HepG2 (cell line): ENCODE results near the gene C16orf87. TPM values are rescaled to one million over a fixed set of nuclear protein-coding genes. Genes with fewer than 3 reads are reported as not detected.

ENCODE experiments used
- CSRNP1 ChIP-seq: sonication (generic); formaldehyde crosslinking; IDR thresholded peaks from 2 replicates; pipeline ENCODE4 v1.8.1; 2023; ENCODE audit warnings: mild to moderate bottlenecking, missing genetic modification reagents
- EED ChIP-seq: sonication (generic); formaldehyde crosslinking; IDR thresholded peaks from 2 replicates; pipeline ENCODE4 v1.5.0; 2020; ENCODE audit warnings: mild to moderate bottlenecking, missing genetic modification reagents
- FOSL2 ChIP-seq: sonication (generic); formaldehyde crosslinking; IDR thresholded peaks from 2 replicates; pipeline ENCODE4 v1.4.0; 2020; ENCODE audit warnings: missing genetic modification reagents
- IRX3 ChIP-seq: sonication (generic); formaldehyde crosslinking; IDR thresholded peaks from 2 replicates; pipeline ENCODE4 v1.8.1; 2023; ENCODE audit warnings: mild to moderate bottlenecking, low read depth, missing genetic modification reagents, borderline replicate concordance
- KLF16 ChIP-seq, 2 experiments: sonication (generic) in 1 of 2; formaldehyde crosslinking in 1 of 2; IDR thresholded peaks; 2 replicates each; pipeline versions ENCODE4 v1.6.1 to v1.8.0; 2016 to 2023; ENCODE audit warnings: missing genetic modification reagents in 2 of 2, missing compliant biosample characterization in 1 of 2
- MAZ ChIP-seq, 2 experiments: sonication (generic) in 1 of 2; formaldehyde crosslinking in 1 of 2; IDR thresholded peaks; 2 replicates each; pipeline versions ENCODE4 v1.5.0 to v1.6.1; 2012 to 2020; ENCODE audit warnings: low read depth in 2 of 2, mild to moderate bottlenecking in 2 of 2, borderline replicate concordance in 1 of 2, improper control_type of control experiment in 1 of 2, low read length in 1 of 2, missing genetic modification reagents in 1 of 2, moderate library complexity in 1 of 2
- POGK ChIP-seq: sonication (generic); formaldehyde crosslinking; conservative IDR thresholded peaks from 2 replicates; pipeline ENCODE4 v1.8.0; 2022; ENCODE audit warnings: mild to moderate bottlenecking, moderate library complexity, missing genetic modification reagents
- RFXAP ChIP-seq: sonication (generic); formaldehyde crosslinking; IDR thresholded peaks from 2 replicates; pipeline ENCODE4 v1.4.0; 2020; ENCODE audit warnings: missing genetic modification reagents, borderline replicate concordance
- SRF ChIP-seq: IDR thresholded peaks from 2 replicates; pipeline ENCODE4 v1.6.1; 2011; ENCODE audit warnings: mild to moderate bottlenecking, low read depth, low read length, moderate library complexity
- THAP11 ChIP-seq: IDR thresholded peaks from 2 replicates; pipeline ENCODE4 v1.6.1; 2016; ENCODE audit warnings: missing biosample characterization, missing genetic modification reagents
- ZBED4 ChIP-seq: sonication (generic); formaldehyde crosslinking; IDR thresholded peaks from 2 replicates; pipeline ENCODE4 v1.4.0; 2020; ENCODE audit warnings: missing genetic modification reagents, borderline replicate concordance
- polyA plus RNA-seq, 8 experiments: library from polyadenylated mRNA; depleted of rRNA in 3 of 8; stranded (reverse) in 7 of 8; unstranded in 1 of 8; fragments of >200 nt; fragmentation: Illumina TruSeq in 4 of 8; extraction: Trizol in 4 of 8; gene quantifications; 2 replicates each; pipeline versions ENCODE4 v1.2.1 to v1.2.3, GENCODE V29; 2011 to 2016; ENCODE audit warnings: low read depth in 4 of 8, missing spikeins in 1 of 8, mixed read lengths in 1 of 8; ENCODE audit not compliant: insufficient read depth in 1 of 8
- total RNA-seq, 5 experiments: library from RNA; depleted of rRNA; stranded (reverse); fragments of >200 nt; fragmentation: Illumina TruSeq; extraction: Trizol; gene quantifications; 2 replicates each; pipeline ENCODE4 v1.2.3, GENCODE V29; 2016; ENCODE audit warnings: low read depth in 1 of 5
- TF ChIP-seq, protein P1 (sequence below): sonication (generic); formaldehyde crosslinking; IDR thresholded peaks from 2 replicates; pipeline ENCODE4 v1.5.0; 2020; ENCODE audit warnings: missing genetic modification reagents
- TF ChIP-seq, protein P2 (sequence below): sonication (generic); formaldehyde crosslinking; IDR thresholded peaks from 2 replicates; pipeline ENCODE4 v1.5.1; 2020; ENCODE audit warnings: mild to moderate bottlenecking, missing genetic modification reagents, moderate library complexity

Gene C16orf87
- total and polyA plus RNA-seq, 2 of the 13 experiments (the other 11 are each of a cell fraction or from before 2014, with no cell fraction given) = 8.6 to 19.5 TPM

- TF ChIP-seq SRF (no peak), KLF16 (CRISPR knock-in tag; IDR thresholded peaks at IDR 0.05) (peak in 1 of 2 experiments; percentile 55; a peak in 2 of 4 replicates), RFXAP (peak; percentile 31; the same call in 1 of the 2 replicates), IRX3 (CRISPR knock-in tag) (0 out of 2 replicates have a peak, but pooled peaks have one; percentile 36), THAP11 (CRISPR knock-in tag) (peak; percentile 55; the same call in 1 of the 2 replicates), CSRNP1 (peak; percentile 23; the same call in 1 of the 2 replicates), EED (CRISPR knock-in tag) (0 out of 2 replicates have a peak, but pooled peaks have one; percentile 69), MAZ (IDR thresholded peaks at IDR 0.05; ENCODE audit: borderline replicate concordance, low read depth, low read length) (peak; percentile 54), MAZ (CRISPR knock-in tag; IDR thresholded peaks at IDR 0.05; ENCODE audit: low read depth) (peak; percentile 73; the same call in 1 of the 2 replicates), POGK (CRISPR knock-in tag) (peak; percentile 14; the same call in 1 of the 2 replicates), FOSL2 (CRISPR knock-in tag) (peak; percentile 7; the same call in 1 of the 2 replicates), ZBED4 (CRISPR knock-in tag) (peak; percentile 54; the same call in 1 of the 2 replicates)
- TF ChIP-seq, protein P1, sequence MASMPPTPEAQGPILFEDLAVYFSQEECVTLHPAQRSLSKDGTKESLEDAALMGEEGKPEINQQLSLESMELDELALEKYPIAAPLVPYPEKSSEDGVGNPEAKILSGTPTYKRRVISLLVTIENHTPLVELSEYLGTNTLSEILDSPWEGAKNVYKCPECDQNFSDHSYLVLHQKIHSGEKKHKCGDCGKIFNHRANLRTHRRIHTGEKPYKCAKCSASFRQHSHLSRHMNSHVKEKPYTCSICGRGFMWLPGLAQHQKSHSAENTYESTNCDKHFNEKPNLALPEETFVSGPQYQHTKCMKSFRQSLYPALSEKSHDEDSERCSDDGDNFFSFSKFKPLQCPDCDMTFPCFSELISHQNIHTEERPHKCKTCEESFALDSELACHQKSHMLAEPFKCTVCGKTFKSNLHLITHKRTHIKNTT (CRISPR knock-in tag) = no peak
- TF ChIP-seq, protein P2, sequence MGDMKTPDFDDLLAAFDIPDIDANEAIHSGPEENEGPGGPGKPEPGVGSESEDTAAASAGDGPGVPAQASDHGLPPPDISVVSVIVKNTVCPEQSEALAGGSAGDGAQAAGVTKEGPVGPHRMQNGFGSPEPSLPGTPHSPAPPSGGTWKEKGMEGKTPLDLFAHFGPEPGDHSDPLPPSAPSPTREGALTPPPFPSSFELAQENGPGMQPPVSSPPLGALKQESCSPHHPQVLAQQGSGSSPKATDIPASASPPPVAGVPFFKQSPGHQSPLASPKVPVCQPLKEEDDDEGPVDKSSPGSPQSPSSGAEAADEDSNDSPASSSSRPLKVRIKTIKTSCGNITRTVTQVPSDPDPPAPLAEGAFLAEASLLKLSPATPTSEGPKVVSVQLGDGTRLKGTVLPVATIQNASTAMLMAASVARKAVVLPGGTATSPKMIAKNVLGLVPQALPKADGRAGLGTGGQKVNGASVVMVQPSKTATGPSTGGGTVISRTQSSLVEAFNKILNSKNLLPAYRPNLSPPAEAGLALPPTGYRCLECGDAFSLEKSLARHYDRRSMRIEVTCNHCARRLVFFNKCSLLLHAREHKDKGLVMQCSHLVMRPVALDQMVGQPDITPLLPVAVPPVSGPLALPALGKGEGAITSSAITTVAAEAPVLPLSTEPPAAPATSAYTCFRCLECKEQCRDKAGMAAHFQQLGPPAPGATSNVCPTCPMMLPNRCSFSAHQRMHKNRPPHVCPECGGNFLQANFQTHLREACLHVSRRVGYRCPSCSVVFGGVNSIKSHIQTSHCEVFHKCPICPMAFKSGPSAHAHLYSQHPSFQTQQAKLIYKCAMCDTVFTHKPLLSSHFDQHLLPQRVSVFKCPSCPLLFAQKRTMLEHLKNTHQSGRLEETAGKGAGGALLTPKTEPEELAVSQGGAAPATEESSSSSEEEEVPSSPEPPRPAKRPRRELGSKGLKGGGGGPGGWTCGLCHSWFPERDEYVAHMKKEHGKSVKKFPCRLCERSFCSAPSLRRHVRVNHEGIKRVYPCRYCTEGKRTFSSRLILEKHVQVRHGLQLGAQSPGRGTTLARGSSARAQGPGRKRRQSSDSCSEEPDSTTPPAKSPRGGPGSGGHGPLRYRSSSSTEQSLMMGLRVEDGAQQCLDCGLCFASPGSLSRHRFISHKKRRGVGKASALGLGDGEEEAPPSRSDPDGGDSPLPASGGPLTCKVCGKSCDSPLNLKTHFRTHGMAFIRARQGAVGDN (CRISPR knock-in tag) = peak; percentile 87
Measured at GRCh38 chr16:46830902-46831647, at the start of gene C16orf87 (continued).
